HepG2 (cell line): ENCODE data around the gene RNU6-8. TPM values are rescaled to one million over a fixed set of nuclear protein-coding genes. Genes with fewer than 3 reads are reported as not detected.

ENCODE experiments used
- ATRX ChIP-seq: sonication (generic); formaldehyde crosslinking; IDR thresholded peaks from 2 replicates; pipeline ENCODE4 v1.4.0; 2020; ENCODE audit warnings: missing genetic modification reagents, borderline replicate concordance
- DBP ChIP-seq: sonication (generic); formaldehyde crosslinking; IDR thresholded peaks from 2 replicates; pipeline ENCODE4 v1.4.0; 2020; ENCODE audit warnings: missing genetic modification reagents; ENCODE audit errors: not compliant biosample characterization
- FOSL1 ChIP-seq: sonication (generic); formaldehyde crosslinking; IDR thresholded peaks from 2 replicates; pipeline ENCODE4 v1.9.0; 2021; ENCODE audit warnings: missing genetic modification reagents, borderline replicate concordance
- GZF1 ChIP-seq: sonication (generic); formaldehyde crosslinking; IDR thresholded peaks from 2 replicates; pipeline ENCODE4 v1.5.1; 2020; ENCODE audit warnings: mild to moderate bottlenecking, missing genetic modification reagents
- HBP1 ChIP-seq: IDR thresholded peaks from 2 replicates; pipeline ENCODE4 v1.6.1; 2016; ENCODE audit warnings: low read depth, control low read depth
- HOMEZ ChIP-seq: IDR thresholded peaks from 2 replicates; pipeline ENCODE4 v1.6.1; 2016; ENCODE audit warnings: low read depth
- HOXD1 ChIP-seq: sonication (generic); formaldehyde crosslinking; IDR thresholded peaks from 2 replicates; pipeline ENCODE4 v1.5.0; 2020; ENCODE audit warnings: missing genetic modification reagents
- KMT2A ChIP-seq: sonication (generic); formaldehyde crosslinking; IDR thresholded peaks from 2 replicates; pipeline ENCODE4 v1.4.0; 2020; ENCODE audit warnings: missing genetic modification reagents
- MTF1 ChIP-seq: sonication (generic); formaldehyde crosslinking; IDR thresholded peaks from 2 replicates; pipeline ENCODE4 v1.5.0; 2020; ENCODE audit warnings: missing genetic modification reagents
- NKX3-1 ChIP-seq: sonication (generic); formaldehyde crosslinking; IDR thresholded peaks from 2 replicates; pipeline ENCODE4 v1.5.0; 2020; ENCODE audit warnings: missing genetic modification reagents
- PAXIP1 ChIP-seq: sonication (generic); formaldehyde crosslinking; conservative IDR thresholded peaks from 2 replicates; pipeline ENCODE4 v1.4.0; 2020; ENCODE audit warnings: mild to moderate bottlenecking, missing genetic modification reagents, moderate library complexity
- PPARG ChIP-seq: conservative IDR thresholded peaks from 2 replicates; pipeline ENCODE4 v1.6.1; 2016; ENCODE audit warnings: missing biosample characterization, missing genetic modification reagents
- TRAFD1 ChIP-seq: sonication (generic); formaldehyde crosslinking; IDR thresholded peaks from 2 replicates; pipeline ENCODE4 v1.5.1; 2020; ENCODE audit warnings: missing genetic modification reagents, mild to moderate bottlenecking, borderline replicate concordance
- ZNF160 ChIP-seq: sonication (generic); formaldehyde crosslinking; IDR thresholded peaks from 2 replicates; pipeline ENCODE4 v1.8.0; 2022; ENCODE audit warnings: mild to moderate bottlenecking, inconsistent platforms, missing genetic modification reagents
- ZNF790 ChIP-seq: sonication (generic); formaldehyde crosslinking; IDR thresholded peaks from 2 replicates; pipeline ENCODE4 v1.8.0; 2022; ENCODE audit warnings: missing genetic modification reagents, mild to moderate bottlenecking, borderline replicate concordance
- polyA plus RNA-seq, 8 experiments: library from polyadenylated mRNA; depleted of rRNA in 3 of 8; stranded (reverse) in 7 of 8; unstranded in 1 of 8; fragments of >200 nt; fragmentation: Illumina TruSeq in 4 of 8; extraction: Trizol in 4 of 8; gene quantifications; 2 replicates each; pipeline versions ENCODE4 v1.2.1 to v1.2.3, GENCODE V29; 2011 to 2016; ENCODE audit warnings: low read depth in 4 of 8, missing spikeins in 1 of 8, mixed read lengths in 1 of 8; ENCODE audit not compliant: insufficient read depth in 1 of 8
- total RNA-seq, 5 experiments: library from RNA; depleted of rRNA; stranded (reverse); fragments of >200 nt; fragmentation: Illumina TruSeq; extraction: Trizol; gene quantifications; 2 replicates each; pipeline ENCODE4 v1.2.3, GENCODE V29; 2016; ENCODE audit warnings: low read depth in 1 of 5
- TF ChIP-seq, protein P1 (sequence below): sonication (generic); formaldehyde crosslinking; IDR thresholded peaks from 2 replicates; pipeline ENCODE4 v1.5.1; 2020; ENCODE audit warnings: missing genetic modification reagents, mild to moderate bottlenecking, borderline replicate concordance

RNU6-8 gene
- total and polyA plus RNA-seq, 2 of the 13 experiments (the other 11 are each of a cell fraction or from before 2014, with no cell fraction given): under 0.01 TPM; not detected in 1

GRCh38 chr14:32202998-32203882 is at the start of gene RNU6-8 (continued):
- peak; percentile 96; the same call in 1 of the 2 replicates for TF ChIP-seq TRAFD1
- peak; percentile 62 for TF ChIP-seq HOMEZ
- TF ChIP-seq MTF1: no peak
- peak; percentile 92 for TF ChIP-seq GZF1 (CRISPR knock-in tag)
- peak; percentile 78 for TF ChIP-seq PPARG (CRISPR knock-in tag)
- no peak for TF ChIP-seq ATRX (CRISPR knock-in tag)
- TF ChIP-seq NKX3-1 (CRISPR knock-in tag): peak; percentile 97
- peak; percentile 93 for TF ChIP-seq KMT2A
- TF ChIP-seq HBP1 (CRISPR knock-in tag): peak; percentile 82; the same call in 1 of the 2 replicates
- peak; percentile 97 for TF ChIP-seq HOXD1 (CRISPR knock-in tag)
- peak; percentile 53 for TF ChIP-seq ZNF160 (CRISPR knock-in tag)
- TF ChIP-seq FOSL1 (CRISPR knock-in tag): peak; percentile 49; the same call in 1 of the 2 replicates
- TF ChIP-seq PAXIP1 (CRISPR knock-in tag): peak; percentile 61
- TF ChIP-seq, protein P1, sequence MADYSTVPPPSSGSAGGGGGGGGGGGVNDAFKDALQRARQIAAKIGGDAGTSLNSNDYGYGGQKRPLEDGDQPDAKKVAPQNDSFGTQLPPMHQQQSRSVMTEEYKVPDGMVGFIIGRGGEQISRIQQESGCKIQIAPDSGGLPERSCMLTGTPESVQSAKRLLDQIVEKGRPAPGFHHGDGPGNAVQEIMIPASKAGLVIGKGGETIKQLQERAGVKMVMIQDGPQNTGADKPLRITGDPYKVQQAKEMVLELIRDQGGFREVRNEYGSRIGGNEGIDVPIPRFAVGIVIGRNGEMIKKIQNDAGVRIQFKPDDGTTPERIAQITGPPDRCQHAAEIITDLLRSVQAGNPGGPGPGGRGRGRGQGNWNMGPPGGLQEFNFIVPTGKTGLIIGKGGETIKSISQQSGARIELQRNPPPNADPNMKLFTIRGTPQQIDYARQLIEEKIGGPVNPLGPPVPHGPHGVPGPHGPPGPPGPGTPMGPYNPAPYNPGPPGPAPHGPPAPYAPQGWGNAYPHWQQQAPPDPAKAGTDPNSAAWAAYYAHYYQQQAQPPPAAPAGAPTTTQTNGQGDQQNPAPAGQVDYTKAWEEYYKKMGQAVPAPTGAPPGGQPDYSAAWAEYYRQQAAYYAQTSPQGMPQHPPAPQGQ (CRISPR knock-in tag): no peak; the same call in 1 of the 2 replicates
- TF ChIP-seq ZNF790 (CRISPR knock-in tag): peak; percentile 99
- no peak for TF ChIP-seq DBP
